ENCODE data around the gene RGS3.

Gene RGS3

DNA sequence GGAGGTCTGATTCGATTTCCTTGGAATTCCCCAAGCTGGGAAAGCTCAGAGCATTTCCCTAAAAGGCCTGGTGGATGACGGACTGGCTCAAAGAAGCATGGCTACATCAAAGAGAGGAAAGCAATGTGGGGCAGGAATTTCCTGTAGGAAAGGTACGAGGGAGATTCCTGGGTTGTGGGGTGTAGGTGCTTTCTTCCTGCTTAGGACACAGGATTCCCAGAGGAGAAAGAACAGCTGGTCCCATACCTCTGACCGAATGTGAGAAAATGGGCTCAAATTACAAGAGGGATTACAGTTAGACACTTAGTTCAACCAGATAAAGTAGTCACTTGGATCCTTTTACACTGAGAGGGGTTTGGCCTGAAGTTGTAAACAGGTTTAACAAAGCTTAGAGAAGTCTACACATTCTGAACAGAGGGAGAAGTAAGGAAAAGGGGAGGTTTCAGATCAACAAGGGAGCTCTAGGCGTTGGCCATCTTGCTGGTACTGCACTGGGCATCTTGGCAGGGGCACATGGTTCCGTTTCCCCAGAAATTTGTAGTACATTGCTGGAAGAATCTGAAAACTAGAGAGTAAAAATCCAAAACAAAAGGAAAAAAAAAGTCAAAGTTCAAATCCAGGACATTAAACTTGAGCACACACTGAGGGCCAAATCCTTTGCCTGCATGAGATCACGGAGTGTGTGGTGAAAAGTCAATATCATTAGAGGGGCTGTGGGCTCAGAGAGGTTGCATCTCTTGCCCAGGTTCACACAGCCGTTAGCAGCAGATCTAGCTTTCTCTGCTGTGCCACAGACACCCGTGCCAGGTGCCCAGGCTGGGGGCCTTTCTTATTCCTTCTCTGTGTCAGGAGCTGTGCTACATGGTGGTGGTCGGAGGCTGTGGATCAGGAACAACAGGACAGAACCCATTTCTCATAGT lies 171.3 kb downstream of the RGS3 start:
- H4K20me1 ChIP-seq (ENCODE audit: insufficient read depth, low read length): no peaks in the 10 kb centered on the region
- TF ChIP-seq EZH2phosphoT487 (IDR thresholded peaks at IDR 0.05; ENCODE audit: low read depth): no peak
- TF ChIP-seq, protein P1, sequence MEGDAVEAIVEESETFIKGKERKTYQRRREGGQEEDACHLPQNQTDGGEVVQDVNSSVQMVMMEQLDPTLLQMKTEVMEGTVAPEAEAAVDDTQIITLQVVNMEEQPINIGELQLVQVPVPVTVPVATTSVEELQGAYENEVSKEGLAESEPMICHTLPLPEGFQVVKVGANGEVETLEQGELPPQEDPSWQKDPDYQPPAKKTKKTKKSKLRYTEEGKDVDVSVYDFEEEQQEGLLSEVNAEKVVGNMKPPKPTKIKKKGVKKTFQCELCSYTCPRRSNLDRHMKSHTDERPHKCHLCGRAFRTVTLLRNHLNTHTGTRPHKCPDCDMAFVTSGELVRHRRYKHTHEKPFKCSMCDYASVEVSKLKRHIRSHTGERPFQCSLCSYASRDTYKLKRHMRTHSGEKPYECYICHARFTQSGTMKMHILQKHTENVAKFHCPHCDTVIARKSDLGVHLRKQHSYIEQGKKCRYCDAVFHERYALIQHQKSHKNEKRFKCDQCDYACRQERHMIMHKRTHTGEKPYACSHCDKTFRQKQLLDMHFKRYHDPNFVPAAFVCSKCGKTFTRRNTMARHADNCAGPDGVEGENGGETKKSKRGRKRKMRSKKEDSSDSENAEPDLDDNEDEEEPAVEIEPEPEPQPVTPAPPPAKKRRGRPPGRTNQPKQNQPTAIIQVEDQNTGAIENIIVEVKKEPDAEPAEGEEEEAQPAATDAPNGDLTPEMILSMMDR (IDR thresholded peaks at IDR 0.05; ENCODE audit: low read depth, low read length): no peak
- H3K27ac ChIP-seq (ENCODE audit: low read length): no peak overlapping the region
- H3K27me3 ChIP-seq (ENCODE audit: low read depth, low read length): no peaks in the 10 kb centered on the region
- H3K79me2 ChIP-seq (ENCODE audit: low read length): no peaks in the 10 kb centered on the region
- H3K9me3 ChIP-seq (ENCODE audit: insufficient read depth, low read length): no peaks in the 10 kb centered on the region
- no peak overlapping the region for H3K4me2 ChIP-seq (ENCODE audit: low read length)
- H3K36me3 ChIP-seq (replicated peaks; ENCODE audit: low read depth, low read length): no peaks in the 10 kb centered on the region
- no peak overlapping the region for H2AFZ ChIP-seq (ENCODE audit: low read depth, low read length)
- H3K9ac ChIP-seq (ENCODE audit: low read length): no peak overlapping the region
- H3K4me1 ChIP-seq (ENCODE audit: low read length): peaks cover 33% of the 10 kb centered on the region
- H3K4me3 ChIP-seq (ENCODE audit: low read length): no peak overlapping the region

DNA sequence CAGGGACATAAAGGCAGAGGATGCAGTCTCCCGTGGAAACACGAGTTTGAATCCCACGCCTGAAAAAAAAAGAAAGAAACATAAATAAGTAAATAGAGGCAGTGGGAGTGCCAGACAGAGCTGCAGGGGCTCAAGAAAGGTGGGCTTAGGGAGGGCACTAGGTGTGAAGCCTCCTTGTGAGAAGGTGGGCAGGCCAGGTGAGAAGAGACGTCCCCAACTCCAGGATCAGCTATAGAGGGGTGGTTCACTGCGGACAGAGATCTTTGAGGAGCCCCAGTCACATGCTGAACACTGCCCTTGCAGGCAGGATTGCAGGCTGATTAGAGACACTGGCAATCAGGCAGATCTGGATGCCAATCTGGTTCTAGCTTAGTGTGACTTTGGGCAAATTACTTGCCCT lies 172.1 kb downstream of the RGS3 start:
- H4K20me1 ChIP-seq (ENCODE audit: insufficient read depth, low read length): no peaks in the 10 kb centered on the region
- no peak overlapping the region for H3K9ac ChIP-seq (ENCODE audit: low read length)
- no peaks in the 10 kb centered on the region for H3K9me3 ChIP-seq (ENCODE audit: insufficient read depth, low read length)
- no peaks in the 10 kb centered on the region for H3K27me3 ChIP-seq (ENCODE audit: low read depth, low read length)
- no peak overlapping the region for H2AFZ ChIP-seq (ENCODE audit: low read depth, low read length)
- TF ChIP-seq EZH2phosphoT487 (IDR thresholded peaks at IDR 0.05; ENCODE audit: low read depth): no peak
- TF ChIP-seq, protein P1 (IDR thresholded peaks at IDR 0.05; ENCODE audit: low read depth, low read length): no peak
- H3K36me3 ChIP-seq (replicated peaks; ENCODE audit: low read depth, low read length): no peaks in the 10 kb centered on the region
- H3K4me3 ChIP-seq (ENCODE audit: low read length): no peak overlapping the region
- H3K79me2 ChIP-seq (ENCODE audit: low read length): no peaks in the 10 kb centered on the region
- H3K27ac ChIP-seq (ENCODE audit: low read length): no peak overlapping the region
- H3K4me2 ChIP-seq (ENCODE audit: low read length): no peak overlapping the region
- peaks cover 28% of the 10 kb centered on the region for H3K4me1 ChIP-seq (ENCODE audit: low read length)

DNA sequence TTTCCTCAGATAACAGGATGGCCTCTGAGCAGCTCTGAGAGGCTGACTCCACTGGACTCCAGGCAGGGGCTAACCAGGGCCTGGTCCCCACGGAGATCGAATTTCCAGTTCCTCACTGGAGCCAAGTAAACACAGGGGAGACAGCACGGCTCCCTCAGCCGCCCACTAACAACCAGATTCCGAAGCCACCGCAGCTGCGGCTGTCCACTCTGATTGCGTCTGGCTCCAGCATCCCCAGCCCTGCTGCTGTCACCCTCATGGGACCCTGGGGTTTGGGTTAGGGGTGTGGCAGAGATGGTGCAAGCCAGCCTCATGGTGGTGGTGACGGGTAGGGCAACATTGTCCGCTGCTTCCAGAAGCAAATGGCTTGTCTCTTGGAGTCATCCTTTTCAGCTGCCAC lies 172.6 kb downstream of the RGS3 start:
- Histone ChIP-seq H4K20me1 (ENCODE audit: insufficient read depth, low read length) (no peaks in the 10 kb centered on the region), H3K36me3 (replicated peaks; ENCODE audit: low read depth, low read length) (no peaks in the 10 kb centered on the region), H3K9ac (ENCODE audit: low read length) (no peak overlapping the region), H2AFZ (ENCODE audit: low read depth, low read length) (no peak overlapping the region), H3K79me2 (ENCODE audit: low read length) (no peaks in the 10 kb centered on the region), H3K27me3 (ENCODE audit: low read depth, low read length) (no peaks in the 10 kb centered on the region), H3K27ac (ENCODE audit: low read length) (no peak overlapping the region), H3K4me1 (ENCODE audit: low read length) (peaks cover 22% of the 10 kb centered on the region), H3K4me3 (ENCODE audit: low read length) (no peak overlapping the region), H3K4me2 (ENCODE audit: low read length) (no peak overlapping the region), H3K9me3 (ENCODE audit: insufficient read depth, low read length) (no peaks in the 10 kb centered on the region)
- TF ChIP-seq EZH2phosphoT487 (IDR thresholded peaks at IDR 0.05; ENCODE audit: low read depth): no peak
- TF ChIP-seq, protein P1 (IDR thresholded peaks at IDR 0.05; ENCODE audit: low read depth, low read length): no peak

DNA sequence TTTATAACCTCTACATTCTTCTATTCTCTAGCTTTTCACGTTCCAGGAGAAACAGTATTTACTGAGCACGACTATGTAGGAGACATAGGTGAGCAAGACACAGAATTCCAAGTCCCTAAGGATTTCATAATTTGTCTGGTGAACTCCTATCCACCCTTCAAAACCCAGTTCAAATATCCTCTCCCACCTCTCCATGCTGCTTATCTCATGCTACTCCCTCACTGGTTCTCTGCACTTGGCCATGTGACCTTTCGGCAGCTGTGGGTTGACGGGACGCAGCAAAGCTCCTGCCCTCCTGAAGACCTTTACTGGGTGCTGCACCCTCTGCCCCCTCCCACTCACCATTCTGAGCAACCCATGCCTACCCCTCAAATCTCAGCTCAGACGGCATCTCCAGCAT lies 173.2 kb downstream of the RGS3 start:
- no peak for TF ChIP-seq EZH2phosphoT487 (IDR thresholded peaks at IDR 0.05; ENCODE audit: low read depth)
- TF ChIP-seq, protein P1 (IDR thresholded peaks at IDR 0.05; ENCODE audit: low read depth, low read length): no peak
- Histone ChIP-seq H3K9ac (ENCODE audit: low read length) (no peak overlapping the region), H3K79me2 (ENCODE audit: low read length) (no peaks in the 10 kb centered on the region), H2AFZ (ENCODE audit: low read depth, low read length) (no peak overlapping the region), H3K9me3 (ENCODE audit: insufficient read depth, low read length) (no peaks in the 10 kb centered on the region), H3K4me3 (ENCODE audit: low read length) (no peak overlapping the region), H3K27me3 (ENCODE audit: low read depth, low read length) (no peaks in the 10 kb centered on the region), H3K36me3 (replicated peaks; ENCODE audit: low read depth, low read length) (no peaks in the 10 kb centered on the region), H4K20me1 (ENCODE audit: insufficient read depth, low read length) (no peaks in the 10 kb centered on the region), H3K4me1 (ENCODE audit: low read length) (peaks cover 17% of the 10 kb centered on the region), H3K4me2 (ENCODE audit: low read length) (no peak overlapping the region), H3K27ac (ENCODE audit: low read length) (no peak overlapping the region)

Measured in OCI-LY3 (cell line).